Activated CD8-positive, alpha-beta memory T cell treated with anti-CD3 and anti-CD28 coated beads for 24 hours (primary cell): ENCODE data around the gene POMGNT2.

ENCODE experiments used
- DNase-seq: peaks from one replicate; pipeline ENCODE4 v3.0.0-alpha.2; 2020

POMGNT2 gene

GRCh38 chr3:43105596-43106292, at the start of gene POMGNT2:
Gene POMGNT2, minus strand, starts transcription at chr3:43106079. Its CDS starts 24,648 bp downstream, at chr3:43081431.
- DNase-seq = peak; percentile 93

GRCh38 chr3:43154980-43155379, 49.1 kb upstream of the POMGNT2 start:
- DNase-seq = no peak

GRCh38 chr3:43153216-43154083, 47.6 kb upstream of the POMGNT2 start:
- DNase-seq = no peak

- no peak for DNase-seq
Measured at GRCh38 chr3:43152649-43153048, 46.8 kb upstream of the POMGNT2 start.

- no peak for DNase-seq
Measured at GRCh38 chr3:43148033-43148432, 42.2 kb upstream of the POMGNT2 start.

GRCh38 chr3:43146599-43146998, 40.7 kb upstream of the POMGNT2 start:
- no peak for DNase-seq

- no peak for DNase-seq
Measured at GRCh38 chr3:43144761-43145490, 39.0 kb upstream of the POMGNT2 start.

- DNase-seq = no peak
Measured at GRCh38 chr3:43142472-43142871, 36.6 kb upstream of the POMGNT2 start.

GRCh38 chr3:43138488-43139231, 32.8 kb upstream of the POMGNT2 start:
- DNase-seq = no peak

GRCh38 chr3:43132870-43133636, 27.2 kb upstream of the POMGNT2 start:
- DNase-seq = no peak

- DNase-seq = no peak
Measured at GRCh38 chr3:43132193-43132592, 26.3 kb upstream of the POMGNT2 start.

GRCh38 chr3:43128464-43128863, 22.6 kb upstream of the POMGNT2 start:
- DNase-seq = no peak

GRCh38 chr3:43126536-43126935, 20.7 kb upstream of the POMGNT2 start:
- no peak for DNase-seq

- no peak for DNase-seq
Measured at GRCh38 chr3:43123895-43124294, 18.0 kb upstream of the POMGNT2 start.

GRCh38 chr3:43120937-43121336, 15.1 kb upstream of the POMGNT2 start:
- DNase-seq = no peak

- DNase-seq = no peak
Measured at GRCh38 chr3:43117257-43117656, 11.4 kb upstream of the POMGNT2 start.

- DNase-seq = no peak
Measured at GRCh38 chr3:43113671-43114070, 7.8 kb upstream of the POMGNT2 start.

- no peak for DNase-seq
Measured at GRCh38 chr3:43106293-43106628, 382 bp upstream of the POMGNT2 start.

- DNase-seq = peak; percentile 75
Measured at GRCh38 chr3:43104660-43105595, 951 bp downstream of the POMGNT2 start.

GRCh38 chr3:43104039-43104438, 1.8 kb downstream of the POMGNT2 start:
- no peak for DNase-seq
